ENCODE measurements around the gene CLCN6.

DNA sequence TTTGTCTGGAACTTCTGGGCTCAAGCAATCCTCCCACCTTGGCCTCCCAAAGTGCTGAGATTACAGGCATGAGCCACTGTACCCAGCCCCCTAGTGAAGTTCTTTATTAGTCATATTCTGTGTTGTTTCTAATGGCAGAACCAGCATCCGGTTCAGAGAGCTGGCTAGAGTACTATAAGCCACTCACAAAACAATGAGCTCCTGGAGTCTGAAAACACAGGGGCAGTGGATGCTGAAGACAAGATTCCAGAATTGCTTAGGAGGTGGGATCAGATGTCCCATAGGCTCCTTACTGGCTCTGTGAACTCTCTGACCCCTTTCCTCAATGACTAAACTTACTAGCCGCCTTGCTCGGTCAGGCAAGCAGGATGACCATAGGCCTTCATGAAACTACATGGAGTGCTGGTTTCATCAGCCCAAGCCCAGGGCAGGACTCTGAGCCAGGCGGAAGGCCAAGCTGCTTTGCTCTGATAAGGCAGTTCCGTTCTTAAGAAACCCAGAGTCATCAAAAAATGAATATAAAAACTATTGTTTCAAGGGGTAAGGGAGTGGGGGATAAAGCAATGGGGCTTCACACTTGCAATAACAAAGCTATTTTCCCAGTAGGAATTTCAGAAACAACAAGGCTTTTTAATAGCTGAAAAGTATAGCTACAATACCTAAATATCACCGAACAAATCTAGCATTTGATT, 8.3 kb upstream of the CLCN6 start:
- no peak for TF ChIP-seq CTCF (IDR thresholded peaks at IDR 0.05)
- TF ChIP-seq POLR2A (IDR thresholded peaks at IDR 0.05), result no peak
